B cell (primary cell): ENCODE results near the gene TRIM28.

Source experiments
- CTCF ChIP-seq: fragments of 200-600 bp; IDR thresholded peaks from one replicate; pipeline ENCODE4 v1.8.0; 2022; ENCODE audit warnings: antibody characterized with exemption, mild to moderate bottlenecking
- EZH2 ChIP-seq: IDR thresholded peaks from 2 replicates; pipeline ENCODE4 v1.6.1; 2012; ENCODE audit warnings: borderline replicate concordance, low read depth, mild to moderate bottlenecking, moderate library complexity, low read length; ENCODE audit not compliant: insufficient read depth, poor library complexity, severe bottlenecking

DNA sequence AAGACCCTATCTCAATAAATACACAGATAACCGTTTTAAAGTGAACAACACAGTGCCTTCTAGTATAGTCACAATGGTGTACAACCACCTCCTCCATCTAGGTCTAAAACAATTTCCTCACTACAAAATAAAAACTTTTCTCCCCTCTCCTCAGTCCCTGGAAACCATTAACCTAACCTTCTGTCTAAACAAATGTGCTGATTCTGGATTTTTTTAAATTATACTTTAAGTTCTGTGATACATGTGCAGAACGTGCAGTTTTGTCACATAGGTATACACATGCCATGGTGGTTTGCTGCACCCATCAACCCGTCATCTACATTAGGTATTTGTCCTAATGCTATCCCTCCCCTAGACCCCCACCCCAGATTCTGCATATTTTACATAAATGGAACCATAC lies 14.5 kb upstream of the TRIM28 start:
- TF ChIP-seq CTCF (no peak), EZH2 (no peak)
